HEK293 (cell line): Measurements from ENCODE around the gene ECI1.

Experiments
- CTCF ChIA-PET: fragments of 350-600 bp; formaldehyde crosslinking; extraction: SDS; loops from one replicate; lab custom pipeline; 2021; ENCODE audit warnings: antibody characterized with exemption; lab: Yijun Ruan, JAX
- POLR2A ChIA-PET: fragments of 300-600 bp; formaldehyde crosslinking; extraction: SDS; loops from one replicate; lab custom pipeline; 2020; ENCODE audit warnings: antibody characterized with exemption, inconsistent platforms; lab: Yijun Ruan, JAX
- H3K27ac ChIP-seq: fragments of 200-500 bp; sonication (Bioruptor generic); 2 replicates; pipeline ENCODE4 v1.5.1; 2014; ENCODE audit warnings: low read depth, low read length, control low read depth, inconsistent platforms; ENCODE audit errors: extremely low read depth
- H3K36me3 ChIP-seq, 2 experiments: fragments of 200-500 bp in 1 of 2; sonication (Bioruptor generic) in 1 of 2; 1 replicate in 1 of 2; 2 replicates in 1 of 2; pipeline ENCODE4 v1.5.1; 2014 to 2017; ENCODE audit warnings: inconsistent platforms in 2 of 2, low read length in 2 of 2; ENCODE audit not compliant: control insufficient read depth in 2 of 2, insufficient read depth in 1 of 2
- H3K4me1 ChIP-seq: fragments of 200-500 bp; sonication (Bioruptor generic); 2 replicates; pipeline ENCODE4 v1.5.1; 2014; ENCODE audit warnings: mild to moderate bottlenecking, low read length, inconsistent platforms; ENCODE audit not compliant: control insufficient read depth, insufficient read depth
- H3K4me3 ChIP-seq: 2 replicates; pipeline ENCODE4 v1.5.1; 2011; ENCODE audit warnings: low read depth, mild to moderate bottlenecking, control low read depth, low read length, moderate library complexity
- H3K9me3 ChIP-seq: fragments of 200-500 bp; sonication (Bioruptor generic); 2 replicates; pipeline ENCODE4 v1.5.1; 2014; ENCODE audit warnings: low read depth, low read length, inconsistent platforms; ENCODE audit not compliant: control insufficient read depth, insufficient read depth
- AEBP2 ChIP-seq: fragments of 450-650 bp; formaldehyde crosslinking; IDR thresholded peaks from 2 replicates; pipeline ENCODE4 v1.5.1; 2016; ENCODE audit warnings: missing biosample characterization, missing genetic modification characterization, borderline replicate concordance
- BCL11B ChIP-seq: fragments of 450-650 bp; formaldehyde crosslinking; IDR thresholded peaks from 2 replicates; pipeline ENCODE4 v1.5.1; 2016; ENCODE audit warnings: low read depth, missing biosample characterization, missing genetic modification characterization
- GLIS2 ChIP-seq: fragments of 450-650 bp; formaldehyde crosslinking; IDR thresholded peaks from 2 replicates; pipeline ENCODE4 v1.5.1; 2016; ENCODE audit warnings: missing biosample characterization, missing genetic modification characterization
- KLF17 ChIP-seq: fragments of 450-650 bp; formaldehyde crosslinking; IDR thresholded peaks from 2 replicates; pipeline ENCODE4 v1.5.1; 2016; ENCODE audit warnings: missing biosample characterization, missing genetic modification characterization
- OSR2 ChIP-seq: fragments of 450-650 bp; formaldehyde crosslinking; IDR thresholded peaks from 2 replicates; pipeline ENCODE4 v1.5.1; 2016; ENCODE audit warnings: missing biosample characterization, missing genetic modification characterization
- PBX3 ChIP-seq: sonication (generic); formaldehyde crosslinking; IDR thresholded peaks from 2 replicates; pipeline ENCODE4 v1.8.1; 2022; ENCODE audit warnings: mild to moderate bottlenecking, moderate library complexity, missing genetic modification reagents
- ZBTB1 ChIP-seq: fragments of 450-650 bp; formaldehyde crosslinking; IDR thresholded peaks from 2 replicates; pipeline ENCODE4 v1.5.1; 2016; ENCODE audit warnings: missing biosample characterization, missing genetic modification characterization
- ZBTB6 ChIP-seq: fragments of 450-650 bp; formaldehyde crosslinking; IDR thresholded peaks from 2 replicates; pipeline ENCODE4 v1.5.1; 2017; ENCODE audit warnings: missing biosample characterization, missing genetic modification characterization
- ZFP37 ChIP-seq: fragments of 450-650 bp; formaldehyde crosslinking; IDR thresholded peaks from 2 replicates; pipeline ENCODE4 v1.5.1; 2016; ENCODE audit warnings: missing biosample characterization, missing genetic modification characterization
- ZFP69B ChIP-seq: fragments of 450-650 bp; formaldehyde crosslinking; IDR thresholded peaks from 2 replicates; pipeline ENCODE4 v1.5.1; 2016; ENCODE audit warnings: missing biosample characterization, missing genetic modification characterization
- ZNF292 ChIP-seq: fragments of 450-650 bp; formaldehyde crosslinking; IDR thresholded peaks from 2 replicates; pipeline ENCODE4 v1.5.1; 2016; ENCODE audit warnings: low read depth, missing biosample characterization, missing genetic modification characterization, borderline replicate concordance
- ZNF324 ChIP-seq: fragments of 450-650 bp; formaldehyde crosslinking; IDR thresholded peaks from 2 replicates; pipeline ENCODE4 v1.5.1; 2016; ENCODE audit warnings: missing biosample characterization, missing genetic modification characterization
- ZNF335 ChIP-seq: fragments of 450-650 bp; formaldehyde crosslinking; conservative IDR thresholded peaks from 2 replicates; pipeline ENCODE4 v1.5.1; 2016; ENCODE audit warnings: missing biosample characterization, missing genetic modification characterization
- ZNF394 ChIP-seq: fragments of 450-650 bp; formaldehyde crosslinking; IDR thresholded peaks from 2 replicates; pipeline ENCODE4 v1.5.1; 2016; ENCODE audit warnings: missing biosample characterization, missing genetic modification characterization, mild to moderate bottlenecking, moderate library complexity, borderline replicate concordance
- ZNF433 ChIP-seq: fragments of 450-650 bp; formaldehyde crosslinking; IDR thresholded peaks from 2 replicates; pipeline ENCODE4 v1.5.1; 2016; ENCODE audit warnings: missing biosample characterization, missing genetic modification characterization, low read depth
- ZNF560 ChIP-seq: fragments of 450-650 bp; formaldehyde crosslinking; IDR thresholded peaks from 2 replicates; pipeline ENCODE4 v1.5.1; 2017; ENCODE audit warnings: missing biosample characterization, missing genetic modification characterization, borderline replicate concordance
- ZNF600 ChIP-seq: fragments of 450-650 bp; formaldehyde crosslinking; IDR thresholded peaks from 2 replicates; pipeline ENCODE4 v1.5.1; 2016; ENCODE audit warnings: missing biosample characterization, missing genetic modification characterization
- ZNF658 ChIP-seq: fragments of 450-650 bp; formaldehyde crosslinking; IDR thresholded peaks from 2 replicates; pipeline ENCODE4; 2016; ENCODE audit warnings: missing biosample characterization, missing genetic modification characterization
- ZNF677 ChIP-seq: fragments of 450-650 bp; IDR thresholded peaks from 2 replicates; pipeline ENCODE4 v1.5.0; 2018; ENCODE audit warnings: missing biosample characterization, mild to moderate bottlenecking, missing genetic modification characterization, moderate library complexity
- ZSCAN4 ChIP-seq: fragments of 450-650 bp; formaldehyde crosslinking; IDR thresholded peaks from 2 replicates; pipeline ENCODE4 v1.5.1; 2017; ENCODE audit warnings: missing biosample characterization, missing genetic modification characterization
- TF ChIP-seq, protein P1 (sequence below): fragments of 450-650 bp; IDR thresholded peaks from 2 replicates; pipeline ENCODE4 v1.5.1; 2018; ENCODE audit warnings: missing biosample characterization, mild to moderate bottlenecking, missing genetic modification characterization
- TF ChIP-seq, protein P2 (sequence below): fragments of 450-650 bp; formaldehyde crosslinking; IDR thresholded peaks from 2 replicates; pipeline ENCODE4 v1.5.1; 2016; ENCODE audit warnings: missing biosample characterization, missing genetic modification characterization

ECI1 gene

DNA sequence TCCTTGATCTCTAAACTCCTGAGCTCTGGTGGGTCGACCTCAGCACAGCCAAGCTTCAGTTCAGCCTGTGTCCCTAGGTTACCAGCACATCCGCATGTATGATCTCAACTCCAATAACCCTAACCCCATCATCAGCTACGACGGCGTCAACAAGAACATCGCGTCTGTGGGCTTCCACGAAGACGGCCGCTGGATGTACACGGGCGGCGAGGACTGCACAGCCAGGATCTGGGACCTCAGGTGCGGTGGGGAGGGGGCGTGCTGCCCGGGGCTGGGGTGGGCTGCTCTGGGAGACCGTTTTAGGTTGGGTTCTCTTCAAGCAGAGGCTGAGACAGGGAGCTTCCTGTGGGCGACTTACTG, 45.0 kb downstream of the ECI1 start:
- H3K9me3 ChIP-seq, result no peaks in the 10 kb centered on the region
- H3K36me3 ChIP-seq, result peaks cover 0 to 35% of the 10 kb centered on the region in 2 experiments; a peak in 1 of 3 replicates
- ChIA-PET CTCF (no interaction called here), POLR2A (interaction anchor here (0.6 to 4.3 kb wide), 7 partner anchors 8 to 134 kb away, joined by 3 to 22 read pairs (median 5); partner anchors contain the start of genes ABCA3, DNASE1L2, PGP and TRAF7)
- peak overlapping the region; percentile 90 for H3K27ac ChIP-seq
- TF ChIP-seq ZSCAN4, result no peak
- TF ChIP-seq, protein P1, sequence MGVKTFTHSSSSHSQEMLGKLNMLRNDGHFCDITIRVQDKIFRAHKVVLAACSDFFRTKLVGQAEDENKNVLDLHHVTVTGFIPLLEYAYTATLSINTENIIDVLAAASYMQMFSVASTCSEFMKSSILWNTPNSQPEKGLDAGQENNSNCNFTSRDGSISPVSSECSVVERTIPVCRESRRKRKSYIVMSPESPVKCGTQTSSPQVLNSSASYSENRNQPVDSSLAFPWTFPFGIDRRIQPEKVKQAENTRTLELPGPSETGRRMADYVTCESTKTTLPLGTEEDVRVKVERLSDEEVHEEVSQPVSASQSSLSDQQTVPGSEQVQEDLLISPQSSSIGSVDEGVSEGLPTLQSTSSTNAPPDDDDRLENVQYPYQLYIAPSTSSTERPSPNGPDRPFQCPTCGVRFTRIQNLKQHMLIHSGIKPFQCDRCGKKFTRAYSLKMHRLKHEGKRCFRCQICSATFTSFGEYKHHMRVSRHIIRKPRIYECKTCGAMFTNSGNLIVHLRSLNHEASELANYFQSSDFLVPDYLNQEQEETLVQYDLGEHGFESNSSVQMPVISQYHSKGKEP, result no peak
- no peak for TF ChIP-seq ZNF677 (tag by site-specific recombination)
- TF ChIP-seq PBX3 (CRISPR knock-in tag), result 0 out of 2 replicates have a peak, but pooled peaks have one; percentile 46
- no peak for TF ChIP-seq ZBTB1 (tag by site-specific recombination)
- no peak for TF ChIP-seq ZNF560 (tag by site-specific recombination)
- TF ChIP-seq KLF17 (tag by site-specific recombination), result no peak
- no peaks in the 10 kb centered on the region for H3K4me1 ChIP-seq
- peak overlapping the region; percentile 96 for H3K4me3 ChIP-seq

GRCh38 chr16:2205967-2206313, 45.4 kb downstream of the ECI1 start:
- H3K27ac ChIP-seq, result peak overlapping the region; percentile 90
- H3K4me1 ChIP-seq, result no peaks in the 10 kb centered on the region
- H3K4me3 ChIP-seq, result peak overlapping the region; percentile 96
- H3K36me3 ChIP-seq, result peaks cover 0 to 35% of the 10 kb centered on the region in 2 experiments; a peak in 1 of 3 replicates
- ChIA-PET POLR2A (interaction anchor here (0.7 to 4.3 kb wide), 7 partner anchors 9 to 81 kb away, joined by 3 to 22 read pairs (median 6); partner anchors contain the start of genes DNASE1L2, PGP and TRAF7), CTCF (interaction anchor here (0.5 to 1.7 kb wide), 2 partner anchors 11 to 49 kb away, joined by 3 to 6 read pairs; no protein-coding TSS in a partner anchor)
- H3K9me3 ChIP-seq, result no peaks in the 10 kb centered on the region
- no peak for TF ChIP-seq AEBP2 (tag by site-specific recombination)
- TF ChIP-seq ZNF600 (tag by site-specific recombination), result peak; percentile 97
- TF ChIP-seq ZFP37 (tag by site-specific recombination), result 0 out of 2 replicates have a peak, but pooled peaks have one; percentile 25
- TF ChIP-seq BCL11B, result peak; percentile 78
- TF ChIP-seq ZNF335 (tag by site-specific recombination), result peak; percentile 23; the same call in 1 of the 2 replicates
- peak; percentile 50; the same call in 1 of the 2 replicates for TF ChIP-seq ZFP69B (tag by site-specific recombination)
- TF ChIP-seq ZNF324 (tag by site-specific recombination), result 0 out of 2 replicates have a peak, but pooled peaks have one; percentile 49
- TF ChIP-seq ZNF292 (tag by site-specific recombination), result no peak
- TF ChIP-seq GLIS2 (tag by site-specific recombination), result peak; percentile 34
- TF ChIP-seq, protein P2, sequence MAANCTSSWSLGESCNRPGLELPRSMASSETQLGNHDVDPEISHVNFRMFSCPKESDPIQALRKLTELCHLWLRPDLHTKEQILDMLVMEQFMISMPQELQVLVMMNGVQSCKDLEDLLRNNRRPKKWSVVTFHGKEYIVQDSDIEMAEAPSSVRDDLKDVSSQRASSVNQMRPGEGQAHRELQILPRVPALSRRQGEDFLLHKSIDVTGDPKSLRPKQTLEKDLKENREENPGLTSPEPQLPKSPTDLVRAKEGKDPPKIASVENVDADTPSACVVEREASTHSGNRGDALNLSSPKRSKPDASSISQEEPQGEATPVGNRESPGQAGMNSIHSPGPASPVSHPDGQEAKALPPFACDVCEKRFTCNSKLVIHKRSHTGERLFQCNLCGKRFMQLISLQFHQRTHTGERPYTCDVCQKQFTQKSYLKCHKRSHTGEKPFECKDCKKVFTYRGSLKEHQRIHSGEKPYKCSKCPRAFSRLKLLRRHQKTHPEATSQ, result no peak
- TF ChIP-seq ZNF394 (tag by site-specific recombination), result no peak
- no peak for TF ChIP-seq ZSCAN4
- no peak for TF ChIP-seq OSR2 (tag by site-specific recombination)
- TF ChIP-seq ZNF433, result no peak
- no peak for TF ChIP-seq ZNF658 (tag by site-specific recombination)
- 0 out of 2 replicates have a peak, but pooled peaks have one; percentile 1 for TF ChIP-seq ZBTB6 (tag by site-specific recombination)
